Left renal pelvis (tissue), 4 donors: ENCODE data around the gene ABCA7. TPM values are rescaled to one million over a fixed set of nuclear protein-coding genes. Genes with fewer than 3 reads are reported as not detected.

Source experiments
- DNase-seq, 4 donors: peaks; one replicate each; pipeline ENCODE4 v3.0.0-alpha.2; 2013; ENCODE audit warnings: low read depth in 4 of 4, low spot score in 3 of 4
- polyA plus RNA-seq, 4 donors: library from polyadenylated mRNA; unstranded; fragments of 120-200 nt; gene quantifications; one replicate each; pipeline ENCODE4 v1.2.1, GENCODE V29; 2013; ENCODE audit not compliant: insufficient read length in 4 of 4

The ABCA7 gene
- 10 to 100 TPM in 1 of 4 donors, 1 to 10 TPM in 3; 2.7 to 10.6 (median 7.7) TPM for polyA plus RNA-seq

- DNase-seq: peak; percentile 91 to 96 (median 94)
These were observed at the start of gene ABCA7 for GRCh38 chr19:1039646-1040475. TSS of gene ABCA7 (plus strand) at chr19:1040107. CDS start at chr19:1041362, 1,255 bp downstream.

DNA sequence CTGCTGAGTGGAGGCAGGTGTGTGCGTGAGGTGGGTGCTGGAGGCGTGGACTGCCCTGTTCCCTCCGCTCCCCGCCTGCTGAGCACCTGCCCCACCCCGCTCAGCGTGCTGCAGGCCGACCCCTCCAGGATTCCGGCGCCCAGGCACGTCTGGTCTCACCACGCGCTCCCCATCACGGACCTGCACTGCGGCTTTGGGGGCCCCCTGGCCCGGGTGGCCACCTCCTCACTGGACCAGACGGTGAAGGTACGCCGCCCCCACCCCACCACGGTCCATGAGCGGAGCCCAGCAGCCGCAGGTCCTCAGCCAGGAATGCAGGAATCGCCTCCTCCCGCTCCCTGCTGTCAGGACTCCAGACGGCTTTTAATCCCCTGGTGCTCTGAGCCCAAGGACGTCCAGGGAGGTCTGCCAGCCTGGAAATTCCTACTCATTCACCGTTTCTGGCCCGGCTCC lies 49.8 kb upstream of the ABCA7 start:
- no peak for DNase-seq

- no peak for DNase-seq
These were observed 49.2 kb upstream of the ABCA7 start for GRCh38 chr19:990746-991145.

GRCh38 chr19:991174-991931 lies 48.6 kb upstream of the ABCA7 start:
- DNase-seq: no peak

DNA sequence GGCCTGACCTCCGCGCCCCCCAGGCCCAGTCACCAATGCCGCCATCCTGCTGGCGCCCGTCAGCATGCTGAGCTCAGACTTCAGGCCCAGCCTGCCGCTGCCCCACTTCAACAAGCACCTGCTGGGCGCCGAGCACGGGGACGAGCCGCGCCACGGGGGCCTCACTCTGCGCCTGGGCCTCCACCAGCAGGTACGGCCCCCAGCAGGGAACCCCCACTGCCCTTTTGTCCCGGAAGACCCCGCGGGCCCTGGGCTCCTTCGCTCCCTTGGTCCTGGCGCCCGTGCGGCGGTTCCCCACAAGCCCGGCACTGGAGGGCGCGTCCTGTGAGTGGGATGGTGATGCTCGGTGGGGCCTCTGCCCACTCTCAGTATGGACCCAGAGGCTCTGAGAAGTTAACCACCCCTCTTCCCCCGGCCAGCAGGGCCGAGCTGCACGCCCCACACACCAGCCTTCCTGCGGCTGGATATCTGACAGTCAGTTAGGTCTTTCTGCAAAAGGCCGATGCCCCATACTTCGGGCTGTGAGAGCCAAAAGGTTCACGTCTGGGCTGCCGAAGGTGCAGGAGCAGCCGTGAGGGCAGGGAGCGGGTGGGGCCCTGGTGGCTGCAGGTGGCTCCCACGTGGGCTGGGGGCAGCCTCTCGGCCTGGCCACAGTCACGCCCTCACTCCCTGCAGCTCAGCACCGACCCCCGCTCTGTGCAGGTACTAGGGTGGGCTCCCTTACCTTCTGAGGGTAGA lies 47.8 kb upstream of the ABCA7 start:
- no peak for DNase-seq

DNA sequence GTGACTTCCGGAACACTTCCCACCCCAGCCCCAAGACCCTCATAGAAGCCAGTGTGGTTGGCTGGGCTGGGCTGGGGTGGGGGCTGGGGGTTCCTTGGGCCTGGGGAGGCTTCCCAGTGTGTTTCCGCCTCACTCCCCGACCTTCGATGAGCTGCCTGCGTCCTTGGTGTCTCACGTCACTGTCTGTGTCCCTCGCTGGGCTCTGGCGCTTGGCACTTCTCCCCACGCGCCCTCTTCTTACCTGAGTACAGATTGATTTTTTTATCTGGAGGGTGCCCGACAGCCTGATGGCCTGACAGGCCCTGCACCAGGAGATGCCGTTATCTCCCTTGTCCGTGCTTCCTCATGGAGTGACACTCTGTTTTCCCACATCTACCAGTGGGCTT lies 47.2 kb upstream of the ABCA7 start:
- no peak for DNase-seq

GRCh38 chr19:993361-993830 lies 46.5 kb upstream of the ABCA7 start:
- no peak for DNase-seq

- DNase-seq: no peak
These were observed 46.0 kb upstream of the ABCA7 start for GRCh38 chr19:993831-994393.

- DNase-seq: no peak
These were observed 45.4 kb upstream of the ABCA7 start for GRCh38 chr19:994516-994915.

DNA sequence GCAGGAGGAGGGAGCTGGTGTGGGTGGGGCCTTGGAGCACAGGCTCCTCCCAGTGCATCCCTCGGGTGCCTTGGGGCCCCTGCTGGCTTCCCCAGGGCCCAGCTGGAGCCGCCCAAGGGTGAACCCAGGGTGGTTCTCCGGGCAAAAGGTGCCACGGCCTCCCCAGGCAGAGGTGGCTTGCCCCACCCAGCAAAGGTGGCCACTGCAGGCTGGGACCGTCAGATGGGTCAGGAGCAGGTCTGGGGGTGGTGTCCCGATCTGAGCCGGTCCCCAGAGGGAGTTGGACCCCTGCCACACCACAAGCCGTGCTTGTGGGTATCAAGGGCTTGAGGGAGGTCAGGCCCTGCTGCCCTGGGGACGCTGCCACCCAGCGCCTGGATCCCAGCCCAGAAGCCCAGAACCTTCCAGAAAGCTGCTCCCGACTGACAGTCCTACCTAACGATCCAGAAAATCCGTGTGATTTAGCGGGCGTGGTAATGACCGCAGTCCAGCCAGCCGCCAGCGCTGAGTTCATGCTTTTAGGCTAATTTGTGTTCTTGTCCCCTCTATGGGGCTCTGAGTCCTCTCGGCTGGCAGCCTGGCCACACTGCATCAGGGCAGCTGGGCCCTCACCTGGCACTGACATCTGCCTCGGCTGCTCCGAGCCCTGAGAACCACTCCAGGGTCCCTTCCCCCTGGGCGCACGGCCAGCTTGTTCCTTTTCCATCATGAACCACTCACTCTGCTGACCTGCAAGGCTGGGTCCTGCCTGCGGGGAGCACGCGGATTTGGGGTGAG lies 44.7 kb upstream of the ABCA7 start:
- DNase-seq: no peak

- no peak for DNase-seq
These were observed 43.7 kb upstream of the ABCA7 start for GRCh38 chr19:996051-996838.

DNA sequence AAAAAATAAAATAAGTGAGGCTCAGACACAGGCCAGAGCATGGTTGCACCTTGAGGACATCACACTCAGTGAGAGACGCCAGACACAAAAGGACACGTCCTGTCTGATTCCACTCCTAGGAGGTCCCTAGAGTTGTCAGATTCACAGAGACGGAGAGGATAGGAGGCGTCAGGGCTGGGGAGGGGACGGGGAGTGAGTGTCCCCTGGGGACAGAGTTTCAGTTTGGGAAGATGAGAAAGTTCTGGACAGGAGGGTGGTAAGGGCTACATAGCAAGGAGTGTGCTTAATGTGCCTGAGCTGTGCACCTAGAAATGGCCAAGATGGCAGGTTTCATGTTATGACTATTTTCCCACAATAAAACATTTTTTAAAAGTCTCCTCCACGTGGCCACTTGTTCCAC lies 41.8 kb upstream of the ABCA7 start:
- no peak for DNase-seq

- no peak for DNase-seq
These were observed 40.6 kb upstream of the ABCA7 start for GRCh38 chr19:999379-999719.

DNA sequence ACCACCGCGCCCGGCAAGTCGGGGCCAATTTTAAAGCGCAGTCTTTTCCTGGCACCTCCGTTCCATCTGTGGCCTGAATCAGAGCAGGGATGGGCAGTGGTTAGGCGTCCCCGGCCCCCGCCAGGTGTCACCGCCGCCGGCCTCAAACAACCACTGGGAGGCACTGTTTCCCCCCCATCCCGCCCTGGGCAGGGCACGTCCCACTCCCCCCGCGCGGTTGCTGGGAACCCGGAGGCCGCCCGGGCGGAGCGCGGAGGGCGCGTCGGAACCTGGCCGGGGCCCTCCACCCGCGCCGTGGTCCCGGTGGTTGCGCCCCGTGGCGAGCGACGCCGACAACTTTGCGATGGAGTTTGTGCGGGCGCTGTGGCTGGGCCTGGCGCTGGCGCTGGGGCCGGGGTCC lies 39.8 kb upstream of the ABCA7 start, which contains the start of gene GRIN3B:
GRIN3B (plus strand) TSS at position 325 of the 400 bp plus-strand sequence; CDS start at position 344, 19 bp downstream.
- DNase-seq: no peak

DNA sequence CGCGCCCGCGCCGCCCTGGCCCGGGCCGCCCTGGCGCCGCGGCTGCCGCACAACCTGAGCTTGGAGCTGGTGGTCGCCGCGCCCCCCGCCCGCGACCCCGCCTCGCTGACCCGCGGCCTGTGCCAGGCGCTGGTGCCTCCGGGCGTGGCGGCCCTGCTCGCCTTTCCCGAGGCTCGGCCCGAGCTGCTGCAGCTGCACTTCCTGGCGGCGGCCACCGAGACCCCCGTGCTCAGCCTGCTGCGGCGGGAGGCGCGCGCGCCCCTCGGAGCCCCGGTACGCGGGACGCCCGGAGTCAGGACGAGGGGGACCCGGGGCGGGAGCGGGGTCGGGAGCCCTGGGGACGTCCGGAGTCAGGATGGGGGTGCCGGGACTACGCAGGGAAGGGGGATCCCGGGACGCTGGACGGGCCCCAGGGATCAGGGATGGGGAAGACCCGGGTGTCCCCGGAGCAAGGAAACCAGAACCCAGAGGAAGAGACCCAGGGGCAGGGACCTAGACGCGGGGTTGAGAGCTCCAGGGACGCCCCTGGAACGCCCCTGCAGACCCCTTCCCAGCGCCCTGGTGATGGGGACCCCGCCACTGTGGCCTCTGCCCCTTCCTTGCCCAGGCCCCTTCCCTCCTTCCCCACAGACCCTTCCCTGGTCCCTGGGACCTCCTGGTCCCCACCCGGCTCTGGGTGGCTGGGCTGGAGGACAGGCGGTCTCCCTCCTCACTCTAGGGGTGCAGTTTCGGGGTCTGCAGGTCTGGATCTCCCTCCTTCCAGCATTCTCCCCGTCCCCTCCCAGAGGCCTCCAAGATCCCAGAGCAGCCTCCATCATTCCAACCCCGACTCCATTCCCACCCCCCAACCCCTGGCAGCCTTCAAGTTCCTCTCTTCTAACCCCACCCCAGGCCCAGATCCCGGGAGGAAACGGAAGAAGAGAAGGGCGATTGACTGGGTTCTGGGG lies 39.0 kb upstream of the ABCA7 start:
- DNase-seq: no peak

DNA sequence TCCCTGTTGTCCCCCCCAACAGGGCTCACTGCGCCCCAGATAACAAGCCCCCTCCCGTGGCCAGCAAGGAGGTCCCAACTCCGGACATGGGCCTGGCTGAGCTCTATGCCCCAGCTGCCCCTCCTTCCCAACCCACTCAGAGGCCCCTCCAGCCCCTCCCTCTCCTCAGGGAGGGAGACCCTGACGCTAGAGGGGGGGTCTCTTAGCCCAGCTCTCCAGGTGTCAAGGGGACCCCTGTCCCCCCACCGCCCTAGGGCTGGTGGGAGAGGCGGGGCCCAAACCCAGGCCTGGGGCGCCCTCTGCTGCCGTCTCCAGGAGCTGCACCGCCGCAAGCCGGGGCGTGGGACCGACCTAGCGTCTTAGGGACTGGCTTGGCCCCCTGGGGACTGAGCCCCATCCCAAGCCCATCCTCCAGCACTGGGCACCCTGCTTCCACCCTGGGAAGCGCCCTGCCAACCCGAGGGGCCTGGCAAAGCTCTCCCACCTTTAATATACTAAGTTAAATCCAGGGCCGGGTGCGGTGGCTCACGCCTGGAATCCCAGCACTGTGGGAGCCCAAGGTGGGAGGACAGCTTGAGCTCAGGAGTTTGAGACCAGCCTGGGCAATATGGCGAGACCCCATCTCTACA lies 38.3 kb upstream of the ABCA7 start:
- DNase-seq: no peak

DNA sequence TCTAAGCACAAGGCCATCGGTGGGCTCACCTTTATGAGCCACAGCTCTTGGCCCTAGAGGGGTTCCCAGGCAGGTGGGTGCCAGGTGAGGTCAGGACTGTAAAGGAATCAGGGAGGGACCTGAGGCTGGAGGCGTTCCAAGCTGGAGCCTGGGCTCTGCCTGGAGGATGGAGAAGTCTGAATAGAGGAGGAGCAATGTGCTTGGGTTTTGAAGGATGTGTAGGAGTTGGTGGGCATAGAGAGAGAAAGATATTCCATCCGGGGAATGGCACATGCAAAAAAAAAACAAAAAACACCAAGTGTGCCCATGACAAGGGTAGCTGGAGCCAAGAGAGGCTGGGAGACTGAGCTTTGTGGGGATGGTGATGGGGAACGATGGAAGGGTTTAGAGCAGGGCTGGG lies 37.3 kb upstream of the ABCA7 start:
- no peak for DNase-seq
